GM23338 (cell line): ENCODE measurements around the gene PRCD. TPM values are rescaled to one million over a fixed set of nuclear protein-coding genes. Genes with fewer than 3 reads are reported as not detected.

ENCODE experiments used
- ATAC-seq: fragments of 200-7000 bp; cut with Tn5 transposase; 3 replicates; pipeline ENCODE4 v1.9.1; 2020
- DNase-seq: peaks from one replicate; pipeline ENCODE4 v3.0.0-alpha.2; 2015; ENCODE audit warnings: low spot score
- H2AFZ ChIP-seq: fragments of 200-600 bp; sonication (generic); 2 replicates; pipeline ENCODE4 v1.8.0; 2016; ENCODE audit warnings: antibody characterized with exemption, mild to moderate bottlenecking, moderate library complexity
- H3F3A ChIP-seq: fragments of 200-600 bp; sonication (generic); replicated peaks from 2 replicates; pipeline ENCODE4 v1.8.0; 2017; ENCODE audit warnings: antibody characterized with exemption, mixed run types, low read depth
- H3K27ac ChIP-seq: fragments of 200-600 bp; sonication (generic); 2 replicates; pipeline ENCODE4 v1.6.1; 2016; ENCODE audit warnings: low read depth
- H3K27me3 ChIP-seq: fragments of 200-600 bp; sonication (generic); 2 replicates; pipeline ENCODE4 v1.8.0; 2016; ENCODE audit warnings: mild to moderate bottlenecking, mixed run types, moderate library complexity; ENCODE audit not compliant: insufficient read depth
- H3K36me3 ChIP-seq: fragments of 200-600 bp; sonication (generic); 2 replicates; pipeline ENCODE4 v1.8.0; 2016; ENCODE audit warnings: mild to moderate bottlenecking; ENCODE audit not compliant: insufficient read depth
- H3K4me1 ChIP-seq: fragments of 200-600 bp; sonication (generic); 2 replicates; pipeline ENCODE4 v1.8.0; 2016; ENCODE audit warnings: mild to moderate bottlenecking, moderate library complexity; ENCODE audit not compliant: insufficient read depth
- H3K4me2 ChIP-seq: fragments of 200-600 bp; sonication (generic); 2 replicates; pipeline ENCODE4 v1.7.1; 2017; ENCODE audit warnings: mixed run types
- H3K4me3 ChIP-seq: fragments of 200-600 bp; sonication (generic); 2 replicates; pipeline ENCODE4 v1.6.1; 2016; ENCODE audit warnings: mixed run types
- H3K79me2 ChIP-seq: fragments of 200-600 bp; sonication (generic); replicated peaks from 2 replicates; pipeline ENCODE4 v1.8.0; 2017; ENCODE audit warnings: mild to moderate bottlenecking; ENCODE audit not compliant: insufficient read depth
- H3K9me2 ChIP-seq: fragments of 200-600 bp; sonication (generic); 2 replicates; pipeline ENCODE4 v1.8.0; 2017; ENCODE audit not compliant: insufficient read depth
- H4K20me1 ChIP-seq: fragments of 200-600 bp; sonication (generic); replicated peaks from 2 replicates; pipeline ENCODE4 v1.8.0; 2017; ENCODE audit warnings: mild to moderate bottlenecking; ENCODE audit not compliant: insufficient read depth
- H3K27ac Mint-ChIP-seq: 2 replicates; pipeline ENCODE4 v1.8.0; 2020; ENCODE audit warnings: inconsistent platforms, mild to moderate bottlenecking, moderate library complexity, mixed read lengths
- H3K27me3 Mint-ChIP-seq: 3 replicates; pipeline ENCODE4 v1.8.0; 2022; ENCODE audit warnings: low read depth, mild to moderate bottlenecking, moderate library complexity, mixed read lengths, inconsistent platforms; ENCODE audit not compliant: insufficient read depth, poor library complexity
- H3K36me3 Mint-ChIP-seq: 3 replicates; pipeline ENCODE4 v1.8.0; 2021; ENCODE audit warnings: low read depth, mild to moderate bottlenecking, inconsistent platforms, moderate library complexity, mixed read lengths
- H3K4me1 Mint-ChIP-seq: 3 replicates; pipeline ENCODE4 v1.8.0; 2020; ENCODE audit warnings: mild to moderate bottlenecking, inconsistent platforms, mixed read lengths
- H3K4me3 Mint-ChIP-seq: 3 replicates; pipeline ENCODE4 v1.8.0; 2021; ENCODE audit warnings: moderate library complexity, mild to moderate bottlenecking, inconsistent platforms, mixed read lengths
- H3K9me3 Mint-ChIP-seq: 3 replicates; pipeline ENCODE4 v1.8.0; 2020; ENCODE audit warnings: moderate library complexity, mild to moderate bottlenecking, inconsistent platforms, mixed read lengths
- CREB1 ChIP-seq: fragments of 250-450 bp; sonication (Bioruptor Pico); IDR thresholded peaks from 2 replicates; pipeline ENCODE4 v1.5.0; 2020; ENCODE audit warnings: low read depth, mild to moderate bottlenecking, moderate library complexity
- EZH2 ChIP-seq: fragments of 200-600 bp; sonication (generic); IDR thresholded peaks from one replicate; pipeline ENCODE4 v1.8.0; 2017; ENCODE audit warnings: antibody characterized with exemption, mild to moderate bottlenecking, low read depth; ENCODE audit not compliant: unreplicated experiment
- EZH2phosphoT487 ChIP-seq: fragments of 200-600 bp; sonication (generic); IDR thresholded peaks from one replicate; pipeline ENCODE4 v1.8.1; 2018; ENCODE audit warnings: antibody characterized with exemption; ENCODE audit not compliant: unreplicated experiment
- JUNB ChIP-seq: IDR thresholded peaks from one replicate; pipeline ENCODE4 v1.6.1; 2016; ENCODE audit warnings: antibody characterized with exemption; ENCODE audit not compliant: unreplicated experiment
- NANOG ChIP-seq: IDR thresholded peaks from 2 replicates; pipeline ENCODE4 v1.6.1; 2016; ENCODE audit warnings: antibody characterized with exemption, borderline replicate concordance
- POLR2AphosphoS5 ChIP-seq: IDR thresholded peaks from 2 replicates; pipeline ENCODE4 v1.6.1; 2016; ENCODE audit warnings: antibody characterized with exemption, low read depth
- STAT1 ChIP-seq: IDR thresholded peaks from one replicate; pipeline ENCODE4 v1.6.1; 2016; ENCODE audit warnings: antibody characterized with exemption; ENCODE audit not compliant: unreplicated experiment
- ZNF114 ChIP-seq: fragments of 250-450 bp; sonication (Bioruptor Pico); IDR thresholded peaks from 2 replicates; pipeline ENCODE4 v1.5.0; 2020; ENCODE audit warnings: mild to moderate bottlenecking, moderate library complexity
- ZNF331 ChIP-seq: fragments of 250-450 bp; sonication (Bioruptor Pico); IDR thresholded peaks from 2 replicates; pipeline ENCODE4 v1.5.0; 2020; ENCODE audit warnings: low read depth, mild to moderate bottlenecking, moderate library complexity
- polyA plus RNA-seq: library from polyadenylated mRNA; unstranded; fragments of >200 nt; fragmentation: Nextera tagmentation; extraction: Ambion mirVana; gene quantifications from 2 replicates; pipeline ENCODE4 v1.2.1, GENCODE V29; 2016
- total RNA-seq: library from RNA; depleted of rRNA; stranded (reverse); fragments of >200 nt; shearing (Covaris generic); gene quantifications from 2 replicates; pipeline ENCODE4 v1.2.3, GENCODE V29; 2014
- TF ChIP-seq, protein P1 (sequence below): IDR thresholded peaks from 2 replicates; pipeline ENCODE4 v1.6.1; 2016; ENCODE audit warnings: antibody characterized with exemption
- TF ChIP-seq, protein P2 (sequence below): fragments of 250-450 bp; sonication (Bioruptor Pico); IDR thresholded peaks from 2 replicates; pipeline ENCODE4 v1.5.0; 2020; ENCODE audit warnings: mild to moderate bottlenecking, moderate library complexity
- TF ChIP-seq, protein P3 (sequence below): IDR thresholded peaks from one replicate; pipeline ENCODE4 v1.6.1; 2018; ENCODE audit warnings: antibody characterized with exemption; ENCODE audit not compliant: unreplicated experiment
- TF ChIP-seq, protein P4 (sequence below), 2 experiments: fragments of 200-600 bp in 1 of 2; sonication (generic) in 1 of 2; conservative IDR thresholded peaks; 2 replicates each; pipeline versions ENCODE4 v1.5.1 to v1.6.1; 2016 to 2017; ENCODE audit warnings: antibody characterized with exemption in 2 of 2, low read depth in 2 of 2, mild to moderate bottlenecking in 2 of 2, moderate library complexity in 1 of 2

The PRCD gene
- total and polyA plus RNA-seq, 2 experiments from 2014 or later: 0.38 to 1.6 TPM

DNA sequence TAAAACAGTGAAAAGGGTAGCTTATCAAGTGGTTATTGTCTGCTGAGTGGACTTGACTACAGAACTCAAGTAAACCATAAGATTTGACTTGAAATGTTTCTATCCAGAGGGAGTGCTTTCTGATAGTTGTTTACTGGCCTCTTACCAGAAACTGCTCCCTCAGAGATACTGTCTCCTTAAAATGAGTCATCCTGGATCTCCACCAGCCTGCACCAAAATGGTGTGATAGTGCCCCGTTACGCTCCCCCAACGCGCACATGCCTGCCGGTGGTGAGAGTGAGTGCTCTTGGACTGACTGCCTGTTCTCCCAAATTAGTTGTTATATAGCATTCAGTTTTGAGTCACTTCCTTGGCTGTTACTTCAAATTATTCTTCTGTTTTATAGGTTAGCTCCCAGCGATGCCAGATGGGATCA is 22.9 kb downstream of the PRCD start:
- DNase-seq: no peak
- H3K9me3 Mint-ChIP-seq: no peaks in the 10 kb centered on the region
- peaks cover 54% of the 10 kb centered on the region for H3K4me1 Mint-ChIP-seq
- peaks cover 51% of the 10 kb centered on the region for H3K4me1 ChIP-seq
- H3K27me3 ChIP-seq: no peaks in the 10 kb centered on the region
- H3K27ac Mint-ChIP-seq: peak overlapping the region; percentile 72; the same call in 1 of the 2 replicates
- peaks cover 46% of the 10 kb centered on the region for H3K36me3 ChIP-seq
- ATAC-seq: no peak
- peaks cover 51% of the 10 kb centered on the region for H3K79me2 ChIP-seq
- peaks cover 91% of the 10 kb centered on the region for H3K36me3 Mint-ChIP-seq
- no peak overlapping the region for H3K4me3 Mint-ChIP-seq
- H3K9me2 ChIP-seq: no peaks in the 10 kb centered on the region
- H3K27ac ChIP-seq: peak overlapping the region; percentile 72; the same call in 1 of the 2 replicates
- H3K4me2 ChIP-seq: no peak overlapping the region
- peaks cover 60% of the 10 kb centered on the region for H3F3A ChIP-seq
- H4K20me1 ChIP-seq: peaks cover 54% of the 10 kb centered on the region
- no peak for TF ChIP-seq NANOG
- TF ChIP-seq EZH2phosphoT487: no peak
- TF ChIP-seq JUNB: no peak
- TF ChIP-seq STAT1: no peak
- TF ChIP-seq CREB1: no peak
- TF ChIP-seq ZNF114 (CRISPR knock-in tag): no peak
- TF ChIP-seq, protein P1, sequence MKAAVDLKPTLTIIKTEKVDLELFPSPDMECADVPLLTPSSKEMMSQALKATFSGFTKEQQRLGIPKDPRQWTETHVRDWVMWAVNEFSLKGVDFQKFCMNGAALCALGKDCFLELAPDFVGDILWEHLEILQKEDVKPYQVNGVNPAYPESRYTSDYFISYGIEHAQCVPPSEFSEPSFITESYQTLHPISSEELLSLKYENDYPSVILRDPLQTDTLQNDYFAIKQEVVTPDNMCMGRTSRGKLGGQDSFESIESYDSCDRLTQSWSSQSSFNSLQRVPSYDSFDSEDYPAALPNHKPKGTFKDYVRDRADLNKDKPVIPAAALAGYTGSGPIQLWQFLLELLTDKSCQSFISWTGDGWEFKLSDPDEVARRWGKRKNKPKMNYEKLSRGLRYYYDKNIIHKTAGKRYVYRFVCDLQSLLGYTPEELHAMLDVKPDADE: no peak
- TF ChIP-seq EZH2: no peak
- TF ChIP-seq, protein P2, sequence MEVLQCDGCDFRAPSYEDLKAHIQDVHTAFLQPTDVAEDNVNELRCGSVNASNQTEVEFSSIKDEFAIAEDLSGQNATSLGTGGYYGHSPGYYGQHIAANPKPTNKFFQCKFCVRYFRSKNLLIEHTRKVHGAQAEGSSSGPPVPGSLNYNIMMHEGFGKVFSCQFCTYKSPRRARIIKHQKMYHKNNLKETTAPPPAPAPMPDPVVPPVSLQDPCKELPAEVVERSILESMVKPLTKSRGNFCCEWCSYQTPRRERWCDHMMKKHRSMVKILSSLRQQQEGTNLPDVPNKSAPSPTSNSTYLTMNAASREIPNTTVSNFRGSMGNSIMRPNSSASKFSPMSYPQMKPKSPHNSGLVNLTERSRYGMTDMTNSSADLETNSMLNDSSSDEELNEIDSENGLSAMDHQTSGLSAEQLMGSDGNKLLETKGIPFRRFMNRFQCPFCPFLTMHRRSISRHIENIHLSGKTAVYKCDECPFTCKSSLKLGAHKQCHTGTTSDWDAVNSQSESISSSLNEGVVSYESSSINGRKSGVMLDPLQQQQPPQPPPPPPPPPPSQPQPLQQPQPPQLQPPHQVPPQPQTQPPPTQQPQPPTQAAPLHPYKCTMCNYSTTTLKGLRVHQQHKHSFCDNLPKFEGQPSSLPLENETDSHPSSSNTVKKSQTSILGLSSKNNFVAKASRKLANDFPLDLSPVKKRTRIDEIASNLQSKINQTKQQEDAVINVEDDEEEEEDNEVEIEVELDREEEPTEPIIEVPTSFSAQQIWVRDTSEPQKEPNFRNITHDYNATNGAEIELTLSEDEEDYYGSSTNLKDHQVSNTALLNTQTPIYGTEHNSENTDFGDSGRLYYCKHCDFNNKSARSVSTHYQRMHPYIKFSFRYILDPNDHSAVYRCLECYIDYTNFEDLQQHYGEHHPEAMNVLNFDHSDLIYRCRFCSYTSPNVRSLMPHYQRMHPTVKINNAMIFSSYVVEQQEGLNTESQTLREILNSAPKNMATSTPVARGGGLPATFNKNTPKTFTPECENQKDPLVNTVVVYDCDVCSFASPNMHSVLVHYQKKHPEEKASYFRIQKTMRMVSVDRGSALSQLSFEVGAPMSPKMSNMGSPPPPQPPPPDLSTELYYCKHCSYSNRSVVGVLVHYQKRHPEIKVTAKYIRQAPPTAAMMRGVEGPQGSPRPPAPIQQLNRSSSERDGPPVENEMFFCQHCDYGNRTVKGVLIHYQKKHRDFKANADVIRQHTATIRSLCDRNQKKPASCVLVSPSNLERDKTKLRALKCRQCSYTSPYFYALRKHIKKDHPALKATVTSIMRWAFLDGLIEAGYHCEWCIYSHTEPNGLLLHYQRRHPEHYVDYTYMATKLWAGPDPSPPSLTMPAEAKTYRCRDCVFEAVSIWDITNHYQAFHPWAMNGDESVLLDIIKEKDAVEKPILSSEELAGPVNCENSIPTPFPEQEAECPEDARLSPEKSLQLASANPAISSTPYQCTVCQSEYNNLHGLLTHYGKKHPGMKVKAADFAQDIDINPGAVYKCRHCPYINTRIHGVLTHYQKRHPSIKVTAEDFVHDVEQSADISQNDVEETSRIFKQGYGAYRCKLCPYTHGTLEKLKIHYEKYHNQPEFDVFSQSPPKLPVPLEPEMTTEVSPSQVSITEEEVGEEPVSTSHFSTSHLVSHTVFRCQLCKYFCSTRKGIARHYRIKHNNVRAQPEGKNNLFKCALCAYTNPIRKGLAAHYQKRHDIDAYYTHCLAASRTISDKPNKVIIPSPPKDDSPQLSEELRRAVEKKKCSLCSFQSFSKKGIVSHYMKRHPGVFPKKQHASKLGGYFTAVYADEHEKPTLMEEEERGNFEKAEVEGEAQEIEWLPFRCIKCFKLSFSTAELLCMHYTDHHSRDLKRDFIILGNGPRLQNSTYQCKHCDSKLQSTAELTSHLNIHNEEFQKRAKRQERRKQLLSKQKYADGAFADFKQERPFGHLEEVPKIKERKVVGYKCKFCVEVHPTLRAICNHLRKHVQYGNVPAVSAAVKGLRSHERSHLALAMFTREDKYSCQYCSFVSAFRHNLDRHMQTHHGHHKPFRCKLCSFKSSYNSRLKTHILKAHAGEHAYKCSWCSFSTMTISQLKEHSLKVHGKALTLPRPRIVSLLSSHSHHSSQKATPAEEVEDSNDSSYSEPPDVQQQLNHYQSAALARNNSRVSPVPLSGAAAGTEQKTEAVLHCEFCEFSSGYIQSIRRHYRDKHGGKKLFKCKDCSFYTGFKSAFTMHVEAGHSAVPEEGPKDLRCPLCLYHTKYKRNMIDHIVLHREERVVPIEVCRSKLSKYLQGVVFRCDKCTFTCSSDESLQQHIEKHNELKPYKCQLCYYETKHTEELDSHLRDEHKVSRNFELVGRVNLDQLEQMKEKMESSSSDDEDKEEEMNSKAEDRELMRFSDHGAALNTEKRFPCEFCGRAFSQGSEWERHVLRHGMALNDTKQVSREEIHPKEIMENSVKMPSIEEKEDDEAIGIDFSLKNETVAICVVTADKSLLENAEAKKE (CRISPR knock-in tag): no peak
- TF ChIP-seq, protein P3, sequence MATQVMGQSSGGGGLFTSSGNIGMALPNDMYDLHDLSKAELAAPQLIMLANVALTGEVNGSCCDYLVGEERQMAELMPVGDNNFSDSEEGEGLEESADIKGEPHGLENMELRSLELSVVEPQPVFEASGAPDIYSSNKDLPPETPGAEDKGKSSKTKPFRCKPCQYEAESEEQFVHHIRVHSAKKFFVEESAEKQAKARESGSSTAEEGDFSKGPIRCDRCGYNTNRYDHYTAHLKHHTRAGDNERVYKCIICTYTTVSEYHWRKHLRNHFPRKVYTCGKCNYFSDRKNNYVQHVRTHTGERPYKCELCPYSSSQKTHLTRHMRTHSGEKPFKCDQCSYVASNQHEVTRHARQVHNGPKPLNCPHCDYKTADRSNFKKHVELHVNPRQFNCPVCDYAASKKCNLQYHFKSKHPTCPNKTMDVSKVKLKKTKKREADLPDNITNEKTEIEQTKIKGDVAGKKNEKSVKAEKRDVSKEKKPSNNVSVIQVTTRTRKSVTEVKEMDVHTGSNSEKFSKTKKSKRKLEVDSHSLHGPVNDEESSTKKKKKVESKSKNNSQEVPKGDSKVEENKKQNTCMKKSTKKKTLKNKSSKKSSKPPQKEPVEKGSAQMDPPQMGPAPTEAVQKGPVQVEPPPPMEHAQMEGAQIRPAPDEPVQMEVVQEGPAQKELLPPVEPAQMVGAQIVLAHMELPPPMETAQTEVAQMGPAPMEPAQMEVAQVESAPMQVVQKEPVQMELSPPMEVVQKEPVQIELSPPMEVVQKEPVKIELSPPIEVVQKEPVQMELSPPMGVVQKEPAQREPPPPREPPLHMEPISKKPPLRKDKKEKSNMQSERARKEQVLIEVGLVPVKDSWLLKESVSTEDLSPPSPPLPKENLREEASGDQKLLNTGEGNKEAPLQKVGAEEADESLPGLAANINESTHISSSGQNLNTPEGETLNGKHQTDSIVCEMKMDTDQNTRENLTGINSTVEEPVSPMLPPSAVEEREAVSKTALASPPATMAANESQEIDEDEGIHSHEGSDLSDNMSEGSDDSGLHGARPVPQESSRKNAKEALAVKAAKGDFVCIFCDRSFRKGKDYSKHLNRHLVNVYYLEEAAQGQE: no peak
- TF ChIP-seq, protein P4, sequence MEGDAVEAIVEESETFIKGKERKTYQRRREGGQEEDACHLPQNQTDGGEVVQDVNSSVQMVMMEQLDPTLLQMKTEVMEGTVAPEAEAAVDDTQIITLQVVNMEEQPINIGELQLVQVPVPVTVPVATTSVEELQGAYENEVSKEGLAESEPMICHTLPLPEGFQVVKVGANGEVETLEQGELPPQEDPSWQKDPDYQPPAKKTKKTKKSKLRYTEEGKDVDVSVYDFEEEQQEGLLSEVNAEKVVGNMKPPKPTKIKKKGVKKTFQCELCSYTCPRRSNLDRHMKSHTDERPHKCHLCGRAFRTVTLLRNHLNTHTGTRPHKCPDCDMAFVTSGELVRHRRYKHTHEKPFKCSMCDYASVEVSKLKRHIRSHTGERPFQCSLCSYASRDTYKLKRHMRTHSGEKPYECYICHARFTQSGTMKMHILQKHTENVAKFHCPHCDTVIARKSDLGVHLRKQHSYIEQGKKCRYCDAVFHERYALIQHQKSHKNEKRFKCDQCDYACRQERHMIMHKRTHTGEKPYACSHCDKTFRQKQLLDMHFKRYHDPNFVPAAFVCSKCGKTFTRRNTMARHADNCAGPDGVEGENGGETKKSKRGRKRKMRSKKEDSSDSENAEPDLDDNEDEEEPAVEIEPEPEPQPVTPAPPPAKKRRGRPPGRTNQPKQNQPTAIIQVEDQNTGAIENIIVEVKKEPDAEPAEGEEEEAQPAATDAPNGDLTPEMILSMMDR (conservative IDR thresholded peaks at IDR 0.05; ENCODE audit: low read depth in 2 of 2): no peak
- no peak for TF ChIP-seq ZNF331 (CRISPR knock-in tag)
- no peak for TF ChIP-seq POLR2AphosphoS5
- no peak overlapping the region for H3K4me3 ChIP-seq
- H2AFZ ChIP-seq: no peak overlapping the region
- H3K27me3 Mint-ChIP-seq: peaks cover 5% of the 10 kb centered on the region
